H9 (cell line): ENCODE data around the gene ENOPH1. TPM values are rescaled to one million over a fixed set of nuclear protein-coding genes. Genes with fewer than 3 reads are reported as not detected.

Source experiments
- DNase-seq: peaks from one replicate; pipeline ENCODE4 v3.0.0-alpha.2; 2017
- H2AFZ ChIP-seq: one replicate; pipeline ENCODE4 v1.6.1; 2013; ENCODE audit warnings: mild to moderate bottlenecking, low read length, control low read depth, moderate library complexity
- H2AK5ac ChIP-seq: 2 replicates; pipeline ENCODE4 v1.6.1; 2013; ENCODE audit warnings: low read length, control low read depth, mixed read lengths; ENCODE audit not compliant: insufficient read length
- H2BK120ac ChIP-seq: one replicate; pipeline ENCODE4 v1.6.1; 2013; ENCODE audit warnings: low read depth, mild to moderate bottlenecking, low read length, control low read depth, inconsistent platforms; ENCODE audit not compliant: poor library complexity, severe bottlenecking
- H2BK12ac ChIP-seq: 2 replicates; pipeline ENCODE4 v1.6.1; 2013; ENCODE audit warnings: low read length, control low read depth, mixed read lengths, low read depth; ENCODE audit not compliant: insufficient read length
- H2BK15ac ChIP-seq: 2 replicates; pipeline ENCODE4 v1.6.1; 2013; ENCODE audit warnings: low read depth, low read length, control low read depth
- H2BK20ac ChIP-seq: one replicate; pipeline ENCODE4 v1.6.1; 2013; ENCODE audit warnings: low read depth, mild to moderate bottlenecking, low read length, control low read depth, inconsistent platforms; ENCODE audit not compliant: poor library complexity, severe bottlenecking
- H2BK5ac ChIP-seq: 2 replicates; pipeline ENCODE4 v1.6.1; 2013; ENCODE audit warnings: low read length, control low read depth, mixed read lengths; ENCODE audit not compliant: insufficient read length
- H3K14ac ChIP-seq: 2 replicates; pipeline ENCODE4 v1.6.1; 2013; ENCODE audit warnings: low read length, control low read depth; ENCODE audit not compliant: insufficient read depth
- H3K18ac ChIP-seq: 2 replicates; pipeline ENCODE4 v1.6.1; 2013; ENCODE audit warnings: low read depth, mild to moderate bottlenecking, mixed read lengths, low read length, control low read depth; ENCODE audit not compliant: insufficient read length
- H3K23ac ChIP-seq: 2 replicates; pipeline ENCODE4 v1.6.1; 2013; ENCODE audit warnings: low read length, control low read depth, mixed read lengths, low read depth; ENCODE audit not compliant: insufficient read length
- H3K23me2 ChIP-seq: 2 replicates; pipeline ENCODE4 v1.6.1; 2013; ENCODE audit warnings: low read depth, mild to moderate bottlenecking, mixed read lengths, low read length, control low read depth; ENCODE audit not compliant: insufficient read length, poor library complexity, severe bottlenecking
- H3K27ac ChIP-seq: 2 replicates; pipeline ENCODE4 v1.5.1; 2013; ENCODE audit warnings: low read length, control low read depth, mixed read lengths, low read depth; ENCODE audit not compliant: insufficient read length
- H3K27me3 ChIP-seq: 2 replicates; pipeline ENCODE4 v1.6.1; 2013; ENCODE audit warnings: low read length, control low read depth, inconsistent platforms; ENCODE audit not compliant: insufficient read depth
- H3K4ac ChIP-seq: 2 replicates; pipeline ENCODE4 v1.6.1; 2013; ENCODE audit warnings: low read depth, mild to moderate bottlenecking, control low read depth, inconsistent platforms, low read length, moderate library complexity
- H3K4me1 ChIP-seq: 2 replicates; pipeline ENCODE4 v1.6.1; 2013; ENCODE audit warnings: low read length, control low read depth, inconsistent platforms; ENCODE audit not compliant: insufficient read depth
- H3K4me2 ChIP-seq: 2 replicates; pipeline ENCODE4 v1.6.1; 2013; ENCODE audit warnings: low read length, control low read depth, mixed read lengths; ENCODE audit not compliant: insufficient read length, insufficient read depth
- H3K56ac ChIP-seq: 2 replicates; pipeline ENCODE4 v1.6.1; 2013; ENCODE audit warnings: low read depth, mild to moderate bottlenecking, mixed read lengths, low read length, control low read depth; ENCODE audit not compliant: insufficient read length
- H3K79me1 ChIP-seq: 2 replicates; pipeline ENCODE4 v1.6.1; 2013; ENCODE audit warnings: low read depth, mild to moderate bottlenecking, moderate library complexity, low read length, control low read depth, inconsistent platforms; ENCODE audit not compliant: insufficient read depth, poor library complexity, severe bottlenecking
- H3K79me2 ChIP-seq: 2 replicates; pipeline ENCODE4 v1.6.1; 2013; ENCODE audit warnings: low read length, control low read depth, inconsistent platforms; ENCODE audit not compliant: insufficient read depth
- H3K9ac ChIP-seq: 2 replicates; pipeline ENCODE4 v1.6.1; 2013; ENCODE audit warnings: low read length, control low read depth, mixed read lengths; ENCODE audit not compliant: insufficient read length; ENCODE audit errors: extremely low read depth
- H3K9me3 ChIP-seq: one replicate; pipeline ENCODE4 v1.6.1; 2013; ENCODE audit warnings: low read depth, low read length, inconsistent platforms; ENCODE audit not compliant: control insufficient read depth
- H3T11ph ChIP-seq: one replicate; pipeline ENCODE4 v1.6.1; 2013; ENCODE audit warnings: mild to moderate bottlenecking, low read length, control low read depth, inconsistent platforms
- H4K20me1 ChIP-seq: one replicate; pipeline ENCODE4 v1.6.1; 2013; ENCODE audit not compliant: control insufficient read depth, insufficient read length, insufficient read depth
- H4K5ac ChIP-seq: 2 replicates; pipeline ENCODE4 v1.6.1; 2013; ENCODE audit warnings: low read depth, mild to moderate bottlenecking, mixed read lengths, low read length, control low read depth; ENCODE audit not compliant: insufficient read length
- H4K8ac ChIP-seq: replicated peaks from 2 replicates; pipeline ENCODE4 v1.6.1; 2013; ENCODE audit warnings: low read length, control low read depth, mixed read lengths, low read depth; ENCODE audit not compliant: insufficient read length
- H4K91ac ChIP-seq: 2 replicates; pipeline ENCODE4 v1.6.1; 2013; ENCODE audit warnings: low read depth, mild to moderate bottlenecking, moderate library complexity, mixed read lengths, low read length, control low read depth; ENCODE audit not compliant: insufficient read length
- H3K27ac Mint-ChIP-seq, 3 experiments: 2 replicates in 2 of 3; 3 replicates in 1 of 3; pipeline ENCODE4 v1.8.0; 2020 to 2021; ENCODE audit warnings: mixed read lengths in 3 of 3, mild to moderate bottlenecking in 1 of 3, moderate library complexity in 1 of 3
- H3K27me3 Mint-ChIP-seq: 2 replicates; pipeline ENCODE4 v1.8.0; 2021; ENCODE audit warnings: low read depth, mild to moderate bottlenecking, moderate library complexity, mixed read lengths
- H3K36me3 Mint-ChIP-seq, 3 experiments: 2 replicates in 2 of 3; 3 replicates in 1 of 3; pipeline ENCODE4 v1.8.0; 2020 to 2021; ENCODE audit warnings: low read depth in 3 of 3, mixed read lengths in 3 of 3; ENCODE audit not compliant: insufficient read depth in 1 of 3
- H3K4me1 Mint-ChIP-seq, 2 experiments: 2 replicates each; pipeline ENCODE4 v1.8.0; 2020; ENCODE audit warnings: mixed read lengths in 2 of 2
- H3K4me3 Mint-ChIP-seq, 2 experiments: 2 replicates in 1 of 2; 3 replicates in 1 of 2; pipeline ENCODE4 v1.8.0; 2020 to 2021; ENCODE audit warnings: mild to moderate bottlenecking in 2 of 2, mixed read lengths in 2 of 2, moderate library complexity in 1 of 2
- H3K9me3 Mint-ChIP-seq, 2 experiments: 2 replicates in 1 of 2; 3 replicates in 1 of 2; pipeline ENCODE4 v1.8.0; 2020; ENCODE audit warnings: mild to moderate bottlenecking in 2 of 2, mixed read lengths in 2 of 2, moderate library complexity in 1 of 2
- WGBS: extraction: QIAGEN DNeasy Blood & Tissue Kit; methylation state at CpG from one replicate; pipeline ENCODE4 v1.1.7; 2013; ENCODE audit warnings: missing lambda C conversion rate, low lambda C conversion rate, mixed read lengths; ENCODE audit not compliant: insufficient read length; ENCODE audit errors: extremely low coverage; 5-methylcytosine and 5-hydroxymethylcytosine counted together
- total RNA-seq: library from RNA; stranded (reverse); gene quantifications from 2 replicates; pipeline ENCODE4 v1.2.1, GENCODE V29; 2021
- TF ChIP-seq, protein P1 (sequence below): fragments of 200-600 bp; sonication (generic); conservative IDR thresholded peaks from 3 replicates; pipeline ENCODE4 v1.8.0; 2021; ENCODE audit warnings: antibody characterized with exemption, mild to moderate bottlenecking

The ENOPH1 gene
- total RNA-seq, 1 experiment from 2014 or later: 62.4 TPM

DNA sequence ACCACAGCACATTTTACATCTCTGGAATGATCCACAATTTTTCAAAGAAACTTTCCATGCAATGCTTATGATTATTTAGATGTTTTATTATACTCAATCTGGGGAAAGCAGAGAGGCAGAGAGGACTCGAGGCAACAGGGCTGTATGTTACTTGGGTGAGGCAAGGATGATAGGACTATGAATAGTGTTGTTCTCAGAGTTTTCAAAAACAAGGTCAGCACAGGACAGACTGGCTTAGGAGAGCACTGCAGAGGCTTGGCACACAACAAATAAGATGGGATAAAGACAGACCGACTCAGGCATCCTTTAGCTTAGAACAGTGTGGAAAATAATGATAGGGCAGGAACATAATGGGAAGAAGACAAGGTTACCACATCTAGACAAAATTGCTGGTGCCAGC is 66.0 kb downstream of the ENOPH1 start:
- Histone ChIP-seq H3K9me3 (no peaks in the 10 kb centered on the region), H2BK120ac (no peak overlapping the region), H2BK15ac (no peak overlapping the region), H2BK12ac (no peak overlapping the region), H4K91ac (no peak overlapping the region), H3K4me1 (peaks cover 2% of the 10 kb centered on the region; the same call in 1 of the 2 replicates), H2BK20ac (no peak overlapping the region), H4K5ac (no peak overlapping the region), H4K8ac (no peak overlapping the region), H3K14ac (no peak overlapping the region), H3K23ac (no peak overlapping the region), H3K79me1 (no peaks in the 10 kb centered on the region), H3K23me2 (no peaks in the 10 kb centered on the region), H2AFZ (no peak overlapping the region), H3K4me2 (no peak overlapping the region), H3K4ac (no peak overlapping the region), H3K79me2 (no peaks in the 10 kb centered on the region), H3K27ac (no peak overlapping the region), H3K18ac (no peak overlapping the region), H3K27me3 (no peaks in the 10 kb centered on the region; the same call in 1 of the 2 replicates), H2BK5ac (no peak overlapping the region), H2AK5ac (no peak overlapping the region), H3T11ph (no peak overlapping the region), H3K9ac (no peak overlapping the region), H3K56ac (no peak overlapping the region), H4K20me1 (no peaks in the 10 kb centered on the region)
- H3K9me3 Mint-ChIP-seq: no peaks in the 10 kb centered on the region
- H3K4me1 Mint-ChIP-seq: peaks cover 15 to 18% of the 10 kb centered on the region in 2 experiments
- H3K4me3 Mint-ChIP-seq: no peak overlapping the region
- no peak for DNase-seq
- no CpG with 5 or more reads among the region's 2 CpGs for WGBS
- TF ChIP-seq, protein P1, sequence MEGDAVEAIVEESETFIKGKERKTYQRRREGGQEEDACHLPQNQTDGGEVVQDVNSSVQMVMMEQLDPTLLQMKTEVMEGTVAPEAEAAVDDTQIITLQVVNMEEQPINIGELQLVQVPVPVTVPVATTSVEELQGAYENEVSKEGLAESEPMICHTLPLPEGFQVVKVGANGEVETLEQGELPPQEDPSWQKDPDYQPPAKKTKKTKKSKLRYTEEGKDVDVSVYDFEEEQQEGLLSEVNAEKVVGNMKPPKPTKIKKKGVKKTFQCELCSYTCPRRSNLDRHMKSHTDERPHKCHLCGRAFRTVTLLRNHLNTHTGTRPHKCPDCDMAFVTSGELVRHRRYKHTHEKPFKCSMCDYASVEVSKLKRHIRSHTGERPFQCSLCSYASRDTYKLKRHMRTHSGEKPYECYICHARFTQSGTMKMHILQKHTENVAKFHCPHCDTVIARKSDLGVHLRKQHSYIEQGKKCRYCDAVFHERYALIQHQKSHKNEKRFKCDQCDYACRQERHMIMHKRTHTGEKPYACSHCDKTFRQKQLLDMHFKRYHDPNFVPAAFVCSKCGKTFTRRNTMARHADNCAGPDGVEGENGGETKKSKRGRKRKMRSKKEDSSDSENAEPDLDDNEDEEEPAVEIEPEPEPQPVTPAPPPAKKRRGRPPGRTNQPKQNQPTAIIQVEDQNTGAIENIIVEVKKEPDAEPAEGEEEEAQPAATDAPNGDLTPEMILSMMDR: no peak
- H3K27me3 Mint-ChIP-seq: no peaks in the 10 kb centered on the region
- H3K36me3 Mint-ChIP-seq: no peaks in the 10 kb centered on the region
- H3K27ac Mint-ChIP-seq: no peak overlapping the region
